CD4-positive, alpha-beta T cell treated with Interleukin-4 for 1 hour (primary cell): ENCODE data around the gene NEK7.

Source experiments
- DNase-seq, 2 donors: peaks; one replicate each; pipeline ENCODE4 v3.0.0-alpha.2; 2020 to 2022

NEK7 gene

GRCh38 chr1:198363625-198364151 lies 206.9 kb downstream of the NEK7 start:
- DNase-seq, result no peak

- DNase-seq, result no peak
Measured at GRCh38 chr1:198364471-198364870, 207.7 kb downstream of the NEK7 start.

GRCh38 chr1:198367296-198367695 lies 210.5 kb downstream of the NEK7 start:
- DNase-seq, result no peak

GRCh38 chr1:198370996-198371395 lies 214.2 kb downstream of the NEK7 start:
- no peak for DNase-seq
